Sigmoid colon (tissue), 7 donors: ENCODE measurements around the gene ZNF23. TPM values are rescaled to one million over a fixed set of nuclear protein-coding genes. Genes with fewer than 3 reads are reported as not detected.

Experiments used
- DNase-seq: peaks from one replicate; pipeline ENCODE4 v3.0.0-alpha.2; 2019
- H3K27ac ChIP-seq, 4 donors: fragments of 200-600 bp; sonication (generic); one replicate each; pipeline ENCODE4 v1.5.1; 2016 to 2019; ENCODE audit warnings: mild to moderate bottlenecking in 1 of 4
- H3K27me3 ChIP-seq, 3 donors: fragments of 200-600 bp; sonication (generic); one replicate each; pipeline ENCODE4 v1.5.1; 2019; ENCODE audit warnings: mild to moderate bottlenecking in 1 of 3
- H3K36me3 ChIP-seq, 4 donors: fragments of 200-600 bp; sonication (generic); one replicate each; pipeline ENCODE4 v1.5.1; 2016 to 2019
- H3K4me1 ChIP-seq, 4 donors: fragments of 200-600 bp; sonication (generic); one replicate each; pipeline ENCODE4 v1.5.1; 2017 to 2019
- H3K4me3 ChIP-seq, 4 donors: fragments of 200-600 bp; sonication (generic); one replicate each; pipeline ENCODE4 v1.5.1; 2017 to 2019; ENCODE audit warnings: mild to moderate bottlenecking in 2 of 4, moderate library complexity in 1 of 4
- H3K9me3 ChIP-seq, 4 donors: fragments of 200-600 bp in 3 of 4; sonication (generic) in 3 of 4; one replicate each; pipeline versions ENCODE4 v1.5.1 to v1.6.1; 2013 to 2019
- EP300 ChIP-seq, 4 donors: sonication (generic); formaldehyde crosslinking; IDR thresholded peaks; one replicate each; pipeline ENCODE4 v1.6.1; 2017; ENCODE audit warnings: antibody characterized with exemption in 4 of 4
- POLR2A ChIP-seq, 2 donors: fragments of 450-650 bp; IDR thresholded peaks; one replicate each; pipeline ENCODE4 v1.6.1; 2016; ENCODE audit warnings: antibody characterized with exemption in 2 of 2, mild to moderate bottlenecking in 2 of 2, moderate library complexity in 2 of 2
- POLR2AphosphoS5 ChIP-seq, 4 donors: sonication (generic); formaldehyde crosslinking; IDR thresholded peaks; one replicate each; pipeline ENCODE4 v1.6.1; 2017; ENCODE audit warnings: antibody characterized with exemption in 4 of 4
- WGBS, 2 donors: extraction: QIAGEN DNeasy Blood & Tissue Kit; methylation state at CpG; one replicate each; pipeline ENCODE4 v1.1.7; 2013; 5-methylcytosine and 5-hydroxymethylcytosine counted together
- intact Hi-C: fragments of 100-400 bp; cut with DNase I; formaldehyde crosslinking; loops from one replicate; pipeline ENCODE4 v1.15.1; 2023
- polyA plus RNA-seq, 3 donors: library from polyadenylated mRNA; stranded (reverse); fragments of 200-250 nt; gene quantifications; one replicate each; pipeline ENCODE4 v1.2.3, GENCODE V29; 2013
- total RNA-seq, 4 donors: library from RNA; depleted of rRNA; stranded (reverse); fragments of >200 nt; gene quantifications; one replicate each; pipeline ENCODE4 v1.1.0, GENCODE V29; 2016
- TF ChIP-seq, protein P1 (sequence below), 4 experiments: fragments of 450-650 bp in 3 of 4; fragments of 200-600 bp in 1 of 4; IDR thresholded peaks; one replicate each; pipeline ENCODE4 v1.5.1; 2016 to 2019; ENCODE audit warnings: antibody characterized with exemption in 4 of 4, mild to moderate bottlenecking in 3 of 4, moderate library complexity in 2 of 4
- donor health status: healthy with polysubstance abuse.
- donor health status: Bipolar disorder and iron deficiency.
- donor health status: healthy.

The ZNF23 gene
- total and polyA plus RNA-seq, 7 donors: 3.0 to 11.6 (median 5.4) TPM

DNA sequence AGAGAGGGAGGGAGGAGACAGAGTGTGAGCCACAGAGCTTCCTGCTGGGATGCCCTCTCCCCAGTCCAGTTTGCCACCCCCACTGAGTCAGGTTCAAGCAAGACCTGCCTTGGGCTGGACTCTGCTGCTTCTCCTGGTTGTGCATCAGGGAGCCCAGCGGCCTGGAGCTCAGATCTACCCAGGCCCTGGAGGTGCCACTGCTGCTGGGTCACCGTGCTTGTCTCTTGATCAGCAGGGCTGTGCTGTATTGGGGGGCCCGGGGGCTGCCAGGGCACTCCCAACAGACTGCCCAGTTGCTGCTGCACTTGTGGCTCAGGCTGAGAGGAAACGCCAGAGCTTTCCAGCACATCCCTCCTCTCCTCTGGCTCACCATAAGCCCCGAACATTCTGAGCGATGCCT is 29.1 kb downstream of the ZNF23 start:
- intact Hi-C loops: no loop called here
- 76 to 83% methylated on average over 6 of the region's 6 CpGs for WGBS, 2 donors

DNA sequence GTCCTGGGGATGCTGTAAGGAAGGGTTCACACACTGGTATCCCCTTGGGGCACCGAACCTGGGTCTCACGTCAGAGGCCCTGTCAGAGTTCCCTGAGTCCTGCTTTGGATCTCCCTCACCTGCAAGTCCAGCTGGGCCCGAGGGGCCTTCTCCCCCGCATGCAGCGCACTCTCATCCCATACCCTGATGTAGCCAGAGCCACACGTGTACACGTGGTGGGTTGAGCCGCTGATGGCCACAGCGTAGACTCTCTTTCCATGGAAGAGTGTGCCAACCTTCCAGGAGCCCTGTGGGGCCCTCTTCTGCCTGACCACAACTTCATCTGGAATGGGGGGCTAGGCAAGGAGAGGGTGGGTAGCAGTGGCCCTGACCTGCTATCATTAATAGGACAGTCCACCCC is 30.1 kb downstream of the ZNF23 start:
- no peaks in the 10 kb centered on the region for H3K36me3 ChIP-seq
- 91 to 95% methylated on average over 9 of the region's 9 CpGs for WGBS, 2 donors
- H3K9me3 ChIP-seq: no peaks in the 10 kb centered on the region
- H3K4me1 ChIP-seq: no peaks in the 10 kb centered on the region
- peaks cover 0 to 15% (median 0%) of the 10 kb centered on the region in 3 donors for H3K27me3 ChIP-seq
- no peak for TF ChIP-seq POLR2A (IDR thresholded peaks at IDR 0.05)
- TF ChIP-seq POLR2AphosphoS5 (IDR thresholded peaks at IDR 0.05): no peak
- no peak for TF ChIP-seq EP300 (IDR thresholded peaks at IDR 0.05)
- TF ChIP-seq, protein P1, sequence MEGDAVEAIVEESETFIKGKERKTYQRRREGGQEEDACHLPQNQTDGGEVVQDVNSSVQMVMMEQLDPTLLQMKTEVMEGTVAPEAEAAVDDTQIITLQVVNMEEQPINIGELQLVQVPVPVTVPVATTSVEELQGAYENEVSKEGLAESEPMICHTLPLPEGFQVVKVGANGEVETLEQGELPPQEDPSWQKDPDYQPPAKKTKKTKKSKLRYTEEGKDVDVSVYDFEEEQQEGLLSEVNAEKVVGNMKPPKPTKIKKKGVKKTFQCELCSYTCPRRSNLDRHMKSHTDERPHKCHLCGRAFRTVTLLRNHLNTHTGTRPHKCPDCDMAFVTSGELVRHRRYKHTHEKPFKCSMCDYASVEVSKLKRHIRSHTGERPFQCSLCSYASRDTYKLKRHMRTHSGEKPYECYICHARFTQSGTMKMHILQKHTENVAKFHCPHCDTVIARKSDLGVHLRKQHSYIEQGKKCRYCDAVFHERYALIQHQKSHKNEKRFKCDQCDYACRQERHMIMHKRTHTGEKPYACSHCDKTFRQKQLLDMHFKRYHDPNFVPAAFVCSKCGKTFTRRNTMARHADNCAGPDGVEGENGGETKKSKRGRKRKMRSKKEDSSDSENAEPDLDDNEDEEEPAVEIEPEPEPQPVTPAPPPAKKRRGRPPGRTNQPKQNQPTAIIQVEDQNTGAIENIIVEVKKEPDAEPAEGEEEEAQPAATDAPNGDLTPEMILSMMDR (IDR thresholded peaks at IDR 0.05): no peak
- H3K4me3 ChIP-seq: no peak overlapping the region
- H3K27ac ChIP-seq: no peak overlapping the region
- intact Hi-C loops: no loop called here
- DNase-seq: peak; percentile 34

More for the DNA sequence above, 29.1 kb downstream of the ZNF23 start:
- Histone ChIP-seq H3K4me1 (no peaks in the 10 kb centered on the region), H3K36me3 (no peaks in the 10 kb centered on the region), H3K4me3 (no peak overlapping the region), H3K27me3 (peaks cover 0 to 8% (median 0%) of the 10 kb centered on the region in 3 donors), H3K27ac (no peak overlapping the region), H3K9me3 (no peaks in the 10 kb centered on the region)
- TF ChIP-seq, protein P1 (IDR thresholded peaks at IDR 0.05): no peak
- TF ChIP-seq POLR2AphosphoS5 (IDR thresholded peaks at IDR 0.05) (no peak), EP300 (IDR thresholded peaks at IDR 0.05) (no peak), POLR2A (IDR thresholded peaks at IDR 0.05) (no peak)
- DNase-seq: peak; percentile 59

DNA sequence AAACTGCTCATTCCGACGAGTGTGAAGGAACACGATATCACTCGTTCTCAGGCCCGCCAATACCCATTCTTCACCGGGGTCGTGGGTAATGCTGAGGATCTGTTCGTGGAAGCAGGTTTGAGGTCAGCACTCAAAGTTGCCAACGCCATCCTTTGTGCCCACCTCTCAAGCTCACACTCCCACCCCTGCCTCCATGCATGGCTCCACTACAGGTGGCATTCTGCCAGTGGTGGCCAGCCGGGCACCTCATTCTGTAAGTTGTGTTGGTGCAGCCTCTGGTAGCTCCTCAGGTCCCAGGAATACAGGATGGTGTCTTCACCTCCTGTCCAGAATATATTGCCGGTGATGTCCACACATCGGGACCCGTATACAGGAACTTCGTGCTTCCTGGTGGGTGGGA is 30.9 kb downstream of the ZNF23 start:
- intact Hi-C loops: no loop called here
- peaks cover 0 to 23% (median 1%) of the 10 kb centered on the region in 3 donors for H3K27me3 ChIP-seq
- H3K4me3 ChIP-seq: no peak overlapping the region
- TF ChIP-seq, protein P1 (IDR thresholded peaks at IDR 0.05): no peak
- TF ChIP-seq EP300 (IDR thresholded peaks at IDR 0.05): no peak
- no peak for TF ChIP-seq POLR2A (IDR thresholded peaks at IDR 0.05)
- DNase-seq: peak; percentile 58
- H3K36me3 ChIP-seq: no peaks in the 10 kb centered on the region
- no peak overlapping the region for H3K27ac ChIP-seq
- WGBS, 2 donors: 87 to 89% methylated on average over 14 of the region's 14 CpGs
- H3K9me3 ChIP-seq: no peaks in the 10 kb centered on the region
- H3K4me1 ChIP-seq: no peaks in the 10 kb centered on the region

DNA sequence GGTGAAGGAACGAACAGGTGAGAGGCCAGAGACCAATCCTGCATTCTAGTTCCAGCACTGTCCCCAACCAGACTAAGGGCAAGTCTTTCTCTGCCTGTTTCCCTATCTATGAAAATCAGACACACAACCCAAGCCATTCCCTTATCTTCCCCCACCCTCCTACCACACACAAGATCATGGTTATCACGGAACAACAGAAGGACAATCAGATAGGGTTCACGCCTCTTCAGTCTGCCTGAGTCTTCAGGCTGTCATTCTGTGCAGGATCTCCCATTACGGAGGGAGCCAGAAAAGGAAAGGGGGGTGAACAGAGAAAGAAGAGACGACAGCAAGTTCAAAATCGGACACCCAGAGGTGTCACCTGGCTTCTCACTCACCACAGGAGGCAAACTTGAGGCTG is 31.3 kb downstream of the ZNF23 start:
- no peaks in the 10 kb centered on the region for H3K36me3 ChIP-seq
- H3K27me3 ChIP-seq: peaks cover 0 to 28% (median 6%) of the 10 kb centered on the region in 3 donors
- intact Hi-C loops: no loop called here
- no peak overlapping the region for H3K4me3 ChIP-seq
- H3K27ac ChIP-seq: no peak overlapping the region
- no peaks in the 10 kb centered on the region for H3K9me3 ChIP-seq
- 68 to 73% methylated on average over 6 of the region's 6 CpGs for whole genome bisulfite sequencing, 2 donors
- DNase-seq: no peak
- no peaks in the 10 kb centered on the region for H3K4me1 ChIP-seq
- TF ChIP-seq, protein P1 (IDR thresholded peaks at IDR 0.05): no peak
- TF ChIP-seq POLR2A (IDR thresholded peaks at IDR 0.05): no peak
- TF ChIP-seq POLR2AphosphoS5 (IDR thresholded peaks at IDR 0.05): no peak
- TF ChIP-seq EP300 (IDR thresholded peaks at IDR 0.05): no peak

DNA sequence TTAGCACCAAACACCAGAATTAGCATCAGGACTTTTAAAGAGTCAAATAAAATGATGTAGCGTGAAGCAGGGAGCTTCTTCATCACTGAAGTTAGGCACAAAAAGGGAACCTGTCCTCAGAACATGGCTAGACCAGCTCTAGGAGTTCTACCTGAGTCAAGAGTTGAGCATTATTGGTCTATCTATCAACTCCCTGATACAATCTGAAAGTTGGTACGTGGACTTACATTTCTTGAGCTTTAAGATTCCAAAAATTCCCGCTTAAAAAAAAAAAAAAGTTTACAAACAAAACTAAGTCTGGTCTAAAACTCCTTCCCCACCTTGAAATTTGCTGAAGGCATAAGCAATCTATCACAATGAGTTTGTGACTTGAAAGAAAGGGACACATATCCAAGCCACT is 32.5 kb downstream of the ZNF23 start:
- intact Hi-C loops: no loop called here
- H3K4me3 ChIP-seq: no peak overlapping the region
- 77 to 86% methylated on average over 3 of the region's 3 CpGs for WGBS, 2 donors
- DNase-seq: no peak
- no peak for TF ChIP-seq EP300 (IDR thresholded peaks at IDR 0.05)
- TF ChIP-seq POLR2AphosphoS5 (IDR thresholded peaks at IDR 0.05): no peak
- TF ChIP-seq POLR2A (IDR thresholded peaks at IDR 0.05): no peak
- TF ChIP-seq, protein P1 (IDR thresholded peaks at IDR 0.05): no peak
- no peaks in the 10 kb centered on the region for H3K9me3 ChIP-seq
- H3K27ac ChIP-seq: no peak overlapping the region
- H3K36me3 ChIP-seq: no peaks in the 10 kb centered on the region
- no peaks in the 10 kb centered on the region for H3K4me1 ChIP-seq
- peaks cover 0 to 37% (median 12%) of the 10 kb centered on the region in 3 donors for H3K27me3 ChIP-seq
